Esophagus (tissue), 2 donors: ENCODE measurements around the gene SAMD11. TPM values are rescaled to one million over a fixed set of nuclear protein-coding genes. Genes with fewer than 3 reads are reported as not detected.

ENCODE experiments used
- H3K27ac ChIP-seq, 2 donors: one replicate each; pipeline ENCODE4 v1.5.1; 2013; ENCODE audit warnings: low read depth in 2 of 2, mild to moderate bottlenecking in 2 of 2, inconsistent platforms in 1 of 2, low read length in 1 of 2, moderate library complexity in 1 of 2
- H3K27me3 ChIP-seq, 2 donors: one replicate each; pipeline ENCODE4 v1.6.1; 2013; ENCODE audit warnings: low read length in 2 of 2, control low read depth in 1 of 2, mild to moderate bottlenecking in 1 of 2; ENCODE audit not compliant: insufficient read depth in 2 of 2, control insufficient read depth in 1 of 2
- H3K36me3 ChIP-seq, 2 donors: one replicate each; pipeline ENCODE4 v1.6.1; 2013; ENCODE audit warnings: low read length in 1 of 2; ENCODE audit not compliant: control insufficient read depth in 2 of 2, insufficient read depth in 2 of 2
- H3K4me1 ChIP-seq, 2 donors: one replicate each; pipeline ENCODE4 v1.6.1; 2013; ENCODE audit warnings: low read length in 1 of 2; ENCODE audit not compliant: control insufficient read depth in 2 of 2, insufficient read depth in 2 of 2
- H3K4me3 ChIP-seq, 2 donors: one replicate each; pipeline ENCODE4 v1.5.1; 2013; ENCODE audit warnings: low read length in 2 of 2, mild to moderate bottlenecking in 2 of 2, low read depth in 1 of 2, moderate library complexity in 1 of 2
- H3K9me3 ChIP-seq, 2 donors: one replicate each; pipeline ENCODE4 v1.6.1; 2013; ENCODE audit warnings: mild to moderate bottlenecking in 2 of 2, low read depth in 1 of 2, low read length in 1 of 2, moderate library complexity in 1 of 2; ENCODE audit not compliant: control insufficient read depth in 2 of 2, insufficient read depth in 1 of 2
- WGBS, 2 donors: extraction: QIAGEN DNeasy Blood & Tissue Kit; methylation state at CpG; one replicate each; pipeline ENCODE4 v1.1.7; 2013; 5-methylcytosine and 5-hydroxymethylcytosine counted together
- polyA plus RNA-seq, 2 donors: library from polyadenylated mRNA; stranded (reverse); fragments of 200-250 nt; gene quantifications; one replicate each; pipeline ENCODE4 v1.2.3, GENCODE V29; 2013
- donor health status: healthy with polysubstance abuse.
- donor health status: Bipolar disorder and iron deficiency.

The SAMD11 gene
- polyA plus RNA-seq, 2 donors = 0.68 to 1.5 TPM

- H3K9me3 ChIP-seq = no peaks in the 10 kb centered on the region
- no peaks in the 10 kb centered on the region for H3K4me1 ChIP-seq
- no peaks in the 10 kb centered on the region for H3K36me3 ChIP-seq
- WGBS, 2 donors = 95 to 96% methylated on average over 10 of the region's 10 CpGs
- H3K4me3 ChIP-seq = no peak overlapping the region
- no peaks in the 10 kb centered on the region for H3K27me3 ChIP-seq
- H3K27ac ChIP-seq = no peak overlapping the region
Observed at GRCh38 chr1:991895-992294, 68.2 kb downstream of the SAMD11 start.

GRCh38 chr1:992362-992761 lies 68.6 kb downstream of the SAMD11 start:
- Histone ChIP-seq H3K4me3 (no peak overlapping the region), H3K27me3 (no peaks in the 10 kb centered on the region), H3K4me1 (no peaks in the 10 kb centered on the region), H3K36me3 (no peaks in the 10 kb centered on the region), H3K9me3 (no peaks in the 10 kb centered on the region), H3K27ac (no peak overlapping the region)
- 85 to 86% methylated on average over 7 of the region's 7 CpGs for WGBS, 2 donors

- no peaks in the 10 kb centered on the region for H3K9me3 ChIP-seq
- no peaks in the 10 kb centered on the region for H3K36me3 ChIP-seq
- 79 to 82% methylated on average over 15 of the region's 15 CpGs for WGBS, 2 donors
- no peak overlapping the region for H3K27ac ChIP-seq
- H3K4me1 ChIP-seq = peaks cover 4% of the 10 kb centered on the region in 2 donors
- peaks cover 0 to 2% of the 10 kb centered on the region in 2 donors for H3K27me3 ChIP-seq
- no peak overlapping the region for H3K4me3 ChIP-seq
Observed at GRCh38 chr1:993379-993995, 69.8 kb downstream of the SAMD11 start.

Other genes with a start within 250 kb of the SAMD11 start
- not detected for gene OR4F16, start 237.3 kb upstream of the SAMD11 start, polyA plus RNA-seq
- 10 to 100 TPM; 60.8 to 67.4 TPM for gene NOC2L, start 35.3 kb downstream of the SAMD11 start, polyA plus RNA-seq
- 10 to 100 TPM; 11.9 to 21.8 TPM for gene KLHL17, start 36.7 kb downstream of the SAMD11 start, polyA plus RNA-seq
- gene PLEKHN1, start 42.6 kb downstream of the SAMD11 start, polyA plus RNA-seq = 10 to 100 TPM; 35.6 to 74.7 TPM
- 1 to 10 TPM in 1 of 2 donors, under 1 TPM in 1; 0.47 to 3.4 TPM for gene PERM1, start 58.2 kb downstream of the SAMD11 start, polyA plus RNA-seq
- 10 to 100 TPM; 15.1 to 20.2 TPM for gene HES4, start 76.2 kb downstream of the SAMD11 start, polyA plus RNA-seq
- 10 to 100 TPM; 17.8 to 40.7 TPM for gene ISG15, start 89.6 kb downstream of the SAMD11 start, polyA plus RNA-seq
- 10 to 100 TPM; 17.0 to 40.6 TPM for gene AGRN, start 96.2 kb downstream of the SAMD11 start, polyA plus RNA-seq
- 10 to 100 TPM; 28.2 to 44.2 TPM for gene RNF223, start 150.4 kb downstream of the SAMD11 start, polyA plus RNA-seq
- 10 to 100 TPM; 13.0 to 27.5 TPM for gene C1orf159, start 192.2 kb downstream of the SAMD11 start, polyA plus RNA-seq
- under 1 TPM; 0.28 to 0.43 TPM for gene TTLL10, start 250.0 kb downstream of the SAMD11 start, polyA plus RNA-seq